ENCODE data around the gene ANO10.

GRCh38 chr3:43341788-43342187, 280.0 kb downstream of the ANO10 start:
- no peak for TF ChIP-seq YY1 (IDR thresholded peaks at IDR 0.05; ENCODE audit: insufficient read depth, insufficient read length)
- no peak for TF ChIP-seq SUZ12 (IDR thresholded peaks at IDR 0.05; ENCODE audit: extremely low read depth, insufficient read depth, insufficient read length)
- no peak for TF ChIP-seq ZNF274 (IDR thresholded peaks at IDR 0.05; ENCODE audit: low read depth, low read length)

Data from NT2/D1 (cell line).